Measurements from ENCODE around the gene NAT8L. TPM values are rescaled to one million over a fixed set of nuclear protein-coding genes. Genes with fewer than 3 reads are reported as not detected.
"Not testable (repeated sequence)": the region's sequence is repeated elsewhere in the genome, so short reads cannot be mapped to it uniquely, and the experiment has no call there.

NAT8L gene
- total RNA-seq (2014; rRNA removed; shearing (Covaris generic)) = 3.8 and 3.9 TPM in 2 replicates
- polyA plus RNA-seq (2015; cell fraction: cytosol; rRNA removed) = 14.6 and 16.3 TPM in 2 replicates
- polyA plus RNA-seq (2015; cell fraction: nucleus; rRNA removed) = 15.9 and 16.2 TPM in 2 replicates

- in situ Hi-C loops (cut with HindIII; ENCODE audit: low pct_unique_long_range_greater_than_20kb, low sequenced_read_pairs) = no loop called here
- DNase-seq (ENCODE audit: low read depth, low spot score) = peak; percentile 55
Measured at GRCh38 chr4:2059046-2059725, at the start of gene NAT8L. Gene NAT8L, plus strand, starts transcription at chr4:2059327. Its CDS starts 185 bp downstream, at chr4:2059512.

- peak; percentile 72 for DNase-seq (ENCODE audit: low read depth, low spot score)
- in situ Hi-C loops (cut with HindIII; ENCODE audit: low pct_unique_long_range_greater_than_20kb, low sequenced_read_pairs) = no loop called here
Measured at GRCh38 chr4:2009651-2010233, 49.4 kb upstream of the NAT8L start.

- in situ Hi-C loops (cut with HindIII; ENCODE audit: low pct_unique_long_range_greater_than_20kb, low sequenced_read_pairs) = no loop called here
- no peak for DNase-seq (ENCODE audit: low read depth, low spot score)
Measured at GRCh38 chr4:2011583-2011982, 47.5 kb upstream of the NAT8L start.

- in situ Hi-C loops (cut with HindIII; ENCODE audit: low pct_unique_long_range_greater_than_20kb, low sequenced_read_pairs) = no loop called here
- no peak for DNase-seq (ENCODE audit: low read depth, low spot score)
Measured at GRCh38 chr4:2015008-2015407, 44.1 kb upstream of the NAT8L start.

- DNase-seq (ENCODE audit: low read depth, low spot score); in situ Hi-C loops (cut with HindIII; ENCODE audit: low pct_unique_long_range_greater_than_20kb, low sequenced_read_pairs): not testable (repeated sequence)
Measured at GRCh38 chr4:2021358-2022018, 37.6 kb upstream of the NAT8L start.

- no peak for DNase-seq (ENCODE audit: low read depth, low spot score)
- in situ Hi-C loops (cut with HindIII; ENCODE audit: low pct_unique_long_range_greater_than_20kb, low sequenced_read_pairs) = no loop called here
Measured at GRCh38 chr4:2024683-2025082, 34.4 kb upstream of the NAT8L start.

- no peak for DNase-seq (ENCODE audit: low read depth, low spot score)
- in situ Hi-C loops (cut with HindIII; ENCODE audit: low pct_unique_long_range_greater_than_20kb, low sequenced_read_pairs) = no loop called here
Measured at GRCh38 chr4:2025817-2026216, 33.3 kb upstream of the NAT8L start.

GRCh38 chr4:2027120-2027519 lies 32.0 kb upstream of the NAT8L start:
- DNase-seq (ENCODE audit: low read depth, low spot score); in situ Hi-C loops (cut with HindIII; ENCODE audit: low pct_unique_long_range_greater_than_20kb, low sequenced_read_pairs): not testable (repeated sequence)

GRCh38 chr4:2031161-2031560 lies 28.0 kb upstream of the NAT8L start:
- in situ Hi-C loops (cut with HindIII; ENCODE audit: low pct_unique_long_range_greater_than_20kb, low sequenced_read_pairs); DNase-seq (ENCODE audit: low read depth, low spot score): not testable (repeated sequence)

GRCh38 chr4:2036327-2036726 lies 22.8 kb upstream of the NAT8L start:
- no peak for DNase-seq (ENCODE audit: low read depth, low spot score)

GRCh38 chr4:2036866-2037265 lies 22.3 kb upstream of the NAT8L start:
- in situ Hi-C loops (cut with HindIII; ENCODE audit: low pct_unique_long_range_greater_than_20kb, low sequenced_read_pairs) = no loop called here
- no peak for DNase-seq (ENCODE audit: low read depth, low spot score)

More at GRCh38 chr4:2036327-2036726, 22.8 kb upstream of the NAT8L start:
- in situ Hi-C loops (cut with HindIII; ENCODE audit: low pct_unique_long_range_greater_than_20kb, low sequenced_read_pairs) = no loop called here

- in situ Hi-C loops (cut with HindIII; ENCODE audit: low pct_unique_long_range_greater_than_20kb, low sequenced_read_pairs) = no loop called here
- DNase-seq (ENCODE audit: low read depth, low spot score) = no peak
Measured at GRCh38 chr4:2040391-2041238, 18.5 kb upstream of the NAT8L start.

- in situ Hi-C loops (cut with HindIII; ENCODE audit: low pct_unique_long_range_greater_than_20kb, low sequenced_read_pairs) = no loop called here
- peak; percentile 85 for DNase-seq (ENCODE audit: low read depth, low spot score)
Measured at GRCh38 chr4:2041239-2042130, 17.6 kb upstream of the NAT8L start.

- no peak for DNase-seq (ENCODE audit: low read depth, low spot score)
- in situ Hi-C loops (cut with HindIII; ENCODE audit: low pct_unique_long_range_greater_than_20kb, low sequenced_read_pairs) = no loop called here
Measured at GRCh38 chr4:2042204-2042946, 16.8 kb upstream of the NAT8L start.

GRCh38 chr4:2042947-2043395 lies 16.2 kb upstream of the NAT8L start:
- DNase-seq (ENCODE audit: low read depth, low spot score) = no peak
- in situ Hi-C loops (cut with HindIII; ENCODE audit: low pct_unique_long_range_greater_than_20kb, low sequenced_read_pairs) = no loop called here

- in situ Hi-C loops (cut with HindIII; ENCODE audit: low pct_unique_long_range_greater_than_20kb, low sequenced_read_pairs) = no loop called here
- no peak for DNase-seq (ENCODE audit: low read depth, low spot score)
Measured at GRCh38 chr4:2043396-2044118, 15.6 kb upstream of the NAT8L start.

Data from SK-MEL-5 (cell line).